NCI-H1092 (cell line): ENCODE measurements around the gene ACTR8.
"Not testable (repeated sequence)": the region's sequence is repeated elsewhere in the genome, so short reads cannot be mapped to it uniquely, and the experiment has no call there.

Experiments
- DNase-seq: peaks from one replicate; lab custom pipeline; 2025; lab: John Stamatoyannopoulos, UW

ACTR8 gene

GRCh38 chr3:53881691-53882593, at the start of gene ACTR8:
Gene ACTR8, minus strand, starts transcription at chr3:53882152. Its CDS starts 51 bp downstream, at chr3:53882101.
- DNase-seq, result peak; percentile 63

- not testable (repeated sequence) for DNase-seq
Observed at GRCh38 chr3:53927208-53927872, 45.4 kb upstream of the ACTR8 start.

GRCh38 chr3:53921296-53921695, 39.3 kb upstream of the ACTR8 start:
- DNase-seq, result no peak

- DNase-seq, result no peak
Observed at GRCh38 chr3:53919741-53920140, 37.8 kb upstream of the ACTR8 start.

GRCh38 chr3:53913401-53913800, 31.4 kb upstream of the ACTR8 start:
- no peak for DNase-seq

GRCh38 chr3:53902711-53903110, 20.8 kb upstream of the ACTR8 start:
- no peak for DNase-seq

GRCh38 chr3:53902067-53902466, 20.1 kb upstream of the ACTR8 start:
- DNase-seq, result no peak

- no peak for DNase-seq
Observed at GRCh38 chr3:53900666-53901331, 18.8 kb upstream of the ACTR8 start.

GRCh38 chr3:53899750-53900149, 17.8 kb upstream of the ACTR8 start:
- DNase-seq, result no peak

GRCh38 chr3:53892286-53892637, 10.3 kb upstream of the ACTR8 start:
- DNase-seq, result no peak

GRCh38 chr3:53891497-53892285, 9.7 kb upstream of the ACTR8 start, which contains the start of gene SELENOK:
Gene SELENOK, minus strand, starts transcription at chr3:53891859.
- peak; percentile 97 for DNase-seq

- DNase-seq, result no peak
Observed at GRCh38 chr3:53890726-53891475, 8.9 kb upstream of the ACTR8 start.

- DNase-seq, result no peak
Observed at GRCh38 chr3:53888232-53888631, 6.3 kb upstream of the ACTR8 start.

GRCh38 chr3:53887446-53887845, 5.5 kb upstream of the ACTR8 start:
- DNase-seq, result no peak

- no peak for DNase-seq
Observed at GRCh38 chr3:53885239-53885638, 3.3 kb upstream of the ACTR8 start.

- no peak for DNase-seq
Observed at GRCh38 chr3:53884623-53885022, 2.7 kb upstream of the ACTR8 start.

- DNase-seq, result no peak
Observed at GRCh38 chr3:53883008-53883407, 1.1 kb upstream of the ACTR8 start.

- DNase-seq, result no peak
Observed at GRCh38 chr3:53880396-53881345, 1.3 kb downstream of the ACTR8 start.

GRCh38 chr3:53865732-53866499, 16.0 kb downstream of the ACTR8 start:
- DNase-seq, result no peak
